SIG-M5 (cell line): Measurements from ENCODE around the gene ALDH1B1.

Source experiments
- DNase-seq: peaks from one replicate; lab custom pipeline; 2025; lab: John Stamatoyannopoulos, UW

The ALDH1B1 gene

GRCh38 chr9:38416461-38416860 lies 24.0 kb downstream of the ALDH1B1 start:
- DNase-seq = no peak

DNA sequence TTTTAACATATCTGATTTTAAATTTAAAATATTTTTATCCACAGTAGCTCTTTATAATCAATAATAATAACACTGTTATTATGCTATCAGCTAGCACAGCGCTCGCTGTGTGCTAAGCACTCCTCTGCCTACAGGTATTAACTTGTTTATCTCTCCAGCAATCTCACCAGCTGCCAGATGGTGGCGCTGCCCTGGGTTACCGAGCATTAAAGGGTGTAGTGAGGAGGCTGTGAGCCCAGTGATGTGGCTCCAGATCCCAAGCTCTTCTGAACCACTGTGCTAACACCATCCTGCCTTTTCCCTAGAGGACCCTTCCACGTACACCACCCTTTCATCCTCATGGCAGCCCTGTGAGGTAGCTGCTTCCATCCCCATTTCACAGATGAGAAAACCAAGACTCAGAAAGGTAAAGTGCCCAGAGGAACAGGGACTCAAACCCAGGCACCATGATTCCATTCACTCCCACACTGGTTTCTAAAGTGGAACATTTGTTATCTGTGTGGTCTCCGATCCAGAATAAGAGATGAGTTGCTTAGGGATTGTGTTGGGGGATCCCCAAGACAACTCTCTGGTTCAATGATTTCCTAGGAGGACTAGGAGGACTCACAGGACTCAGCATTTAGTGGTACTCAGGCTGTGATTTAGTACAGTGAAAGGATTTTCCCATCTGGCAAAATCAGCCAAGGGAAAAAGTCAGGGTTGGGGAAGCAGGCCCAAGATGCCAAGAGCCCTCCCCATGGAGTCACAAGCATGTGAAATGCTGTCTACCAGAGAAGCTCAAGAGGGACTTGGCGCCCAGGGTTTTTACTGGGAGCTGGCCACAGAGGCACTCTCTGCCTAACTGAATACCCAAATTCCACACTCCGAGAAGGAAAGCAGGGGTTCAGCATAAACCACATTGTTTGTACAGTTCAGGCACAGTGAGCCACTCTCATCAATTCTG lies 24.8 kb downstream of the ALDH1B1 start:
- DNase-seq = no peak

- DNase-seq = no peak
These were observed 25.9 kb downstream of the ALDH1B1 start for GRCh38 chr9:38418366-38418765.

DNA sequence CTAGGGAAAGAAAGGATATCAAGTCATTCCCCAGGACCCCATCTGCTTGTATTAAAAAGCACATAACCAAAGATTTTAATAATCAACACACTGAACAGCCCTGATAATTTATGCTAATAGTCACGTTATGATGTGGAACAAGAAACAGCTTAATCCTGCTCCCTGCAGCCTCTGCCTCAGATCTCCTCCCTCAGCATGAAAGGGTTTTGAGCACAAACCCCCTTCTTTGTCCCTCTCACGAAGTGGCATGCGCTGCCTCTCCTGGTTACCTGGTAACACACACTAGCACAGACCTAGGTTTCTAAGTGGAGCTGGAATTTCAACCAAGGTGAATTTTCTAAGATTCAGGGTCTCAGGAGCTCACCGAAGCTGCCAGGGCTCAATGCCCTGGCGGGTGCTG lies 26.7 kb downstream of the ALDH1B1 start:
- DNase-seq = no peak

GRCh38 chr9:38421498-38422211 lies 29.2 kb downstream of the ALDH1B1 start:
- no peak for DNase-seq

GRCh38 chr9:38422555-38423260 lies 30.2 kb downstream of the ALDH1B1 start:
- no peak for DNase-seq

DNA sequence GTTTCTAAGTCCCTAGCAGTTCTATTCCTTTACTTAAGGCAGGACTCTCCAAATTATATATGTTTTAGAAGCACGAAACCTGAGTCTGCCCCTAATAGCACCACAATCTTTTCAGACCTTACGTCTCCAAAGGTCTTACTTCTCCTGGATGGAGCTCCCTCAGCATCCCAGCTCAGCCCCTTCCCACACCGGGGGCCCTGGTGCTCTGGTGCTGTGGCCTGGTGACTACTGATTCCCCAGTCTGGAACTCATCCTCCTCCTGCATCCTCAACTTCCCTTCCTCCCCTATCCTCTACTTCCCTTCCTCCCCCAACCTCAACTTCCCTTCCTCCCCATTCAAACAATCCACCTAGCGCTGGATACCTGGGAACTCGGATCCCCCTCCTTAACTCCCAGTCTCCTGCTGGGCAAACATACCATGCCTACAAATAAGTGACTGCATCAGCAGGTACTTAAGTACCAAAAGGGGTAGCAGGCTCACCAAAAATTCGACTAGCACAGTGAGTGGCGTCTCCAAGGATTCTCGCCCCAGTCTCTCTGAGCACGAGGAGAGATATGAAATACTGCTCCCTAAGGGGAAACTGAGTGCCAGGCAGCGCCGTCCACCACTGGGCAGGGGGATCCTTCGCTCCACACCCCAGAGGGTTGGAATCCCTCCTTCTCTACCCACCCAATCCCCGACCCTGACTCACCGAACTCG lies 30.9 kb downstream of the ALDH1B1 start:
- no peak for DNase-seq

DNA sequence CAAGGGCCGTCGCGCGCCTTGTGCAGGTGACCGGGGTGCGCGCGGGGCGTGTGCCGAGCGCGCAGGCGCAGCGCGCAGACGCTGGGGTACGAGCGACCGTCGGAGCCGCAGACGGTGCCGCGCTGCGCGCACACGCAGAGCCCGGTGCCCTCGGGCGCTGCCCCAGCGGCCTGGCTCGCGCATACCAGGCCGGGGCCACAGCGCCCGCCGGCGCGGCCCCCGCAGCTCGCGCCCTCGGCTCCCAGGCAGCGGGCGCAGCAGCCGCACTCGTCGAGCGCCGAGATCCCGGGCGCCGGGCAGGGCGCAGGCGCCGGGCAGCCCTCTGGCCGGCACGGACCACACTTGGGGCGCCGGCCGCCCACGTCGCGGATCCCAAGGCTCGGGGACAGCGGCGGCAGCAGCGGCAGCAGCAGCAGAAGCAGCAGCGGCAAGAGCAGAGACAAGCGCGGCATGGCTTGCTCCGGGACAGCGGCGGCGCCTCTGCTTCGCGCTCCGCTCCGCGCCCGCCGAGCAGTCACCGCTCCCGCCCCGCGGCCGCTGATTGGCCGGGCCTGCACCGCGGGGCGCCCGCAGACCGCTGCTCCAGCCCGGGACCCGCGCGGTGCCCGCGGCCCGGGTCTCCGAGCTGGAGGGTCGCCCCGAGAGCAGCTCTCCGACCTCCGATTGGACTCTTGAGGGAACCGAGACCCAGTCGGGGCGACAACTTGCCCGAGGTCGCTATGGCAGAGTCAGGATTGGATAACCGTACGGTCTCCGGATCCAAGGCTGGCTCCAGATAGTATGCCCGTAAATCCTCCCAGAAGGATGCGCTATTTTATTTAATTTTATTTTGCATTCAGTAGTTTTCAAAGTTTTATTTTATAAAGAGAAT lies 31.7 kb downstream of the ALDH1B1 start, which contains the start of gene IGFBPL1:
TSS of gene IGFBPL1 (minus strand) at position 482 of the 871 bp plus-strand sequence. CDS start at position 452, 30 bp downstream.
- no peak for DNase-seq

DNA sequence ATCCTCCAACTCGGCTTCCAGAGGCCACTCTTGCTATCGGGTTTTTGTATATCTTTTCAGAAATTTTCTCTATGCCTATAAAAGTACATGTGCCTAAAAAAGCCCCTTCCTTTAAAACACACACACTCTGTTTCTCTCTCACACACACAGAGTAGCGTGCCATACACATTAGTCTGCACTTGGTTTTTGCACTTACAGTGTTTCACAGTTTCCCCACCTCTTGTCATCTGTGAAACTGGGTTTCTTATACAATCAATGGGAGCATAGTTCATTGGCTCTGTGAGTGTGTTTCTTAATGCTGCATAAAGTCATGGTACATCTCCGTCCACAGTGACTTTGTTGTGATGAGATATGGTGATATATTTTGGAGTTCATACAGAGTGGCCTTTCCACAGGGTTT lies 32.4 kb downstream of the ALDH1B1 start:
- no peak for DNase-seq

DNA sequence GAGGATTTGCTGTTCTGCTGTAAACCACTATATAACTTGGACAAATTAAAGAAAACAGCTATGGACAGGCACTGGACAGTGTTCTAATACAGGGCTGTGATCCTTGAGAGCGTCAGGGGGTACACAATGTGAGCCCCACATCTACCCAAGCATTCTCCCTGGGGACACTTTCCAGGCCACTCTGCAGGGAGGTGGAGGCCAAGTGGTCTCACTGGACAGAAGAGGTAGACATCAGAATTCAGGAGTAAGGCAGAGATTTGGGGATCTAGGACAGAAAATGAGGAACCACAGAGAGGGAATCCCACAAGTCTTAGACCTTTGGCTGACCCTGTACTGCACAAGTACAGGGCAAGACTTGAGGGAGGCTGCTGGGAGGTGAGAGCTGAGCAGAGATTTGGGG lies 35.6 kb downstream of the ALDH1B1 start:
- no peak for DNase-seq

DNA sequence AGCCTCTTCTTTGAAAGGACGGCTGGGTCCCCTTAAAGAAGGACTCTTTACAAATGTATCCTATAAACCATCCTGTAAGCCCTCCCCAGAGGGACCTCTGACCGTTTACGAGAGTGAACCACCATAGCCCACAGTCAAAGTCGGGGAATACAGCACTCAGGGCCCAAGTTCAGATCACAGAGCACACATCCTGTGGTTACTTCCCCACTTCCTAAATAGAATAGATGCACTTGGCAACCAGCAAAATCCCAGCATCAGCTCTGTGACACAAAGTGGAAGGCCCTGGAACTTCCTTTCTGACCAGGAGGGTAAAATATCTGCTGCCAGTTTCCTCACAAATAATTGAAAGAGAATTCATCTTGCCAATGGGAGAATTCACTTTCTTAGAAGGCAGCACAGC lies 38.6 kb downstream of the ALDH1B1 start:
- DNase-seq = no peak

DNA sequence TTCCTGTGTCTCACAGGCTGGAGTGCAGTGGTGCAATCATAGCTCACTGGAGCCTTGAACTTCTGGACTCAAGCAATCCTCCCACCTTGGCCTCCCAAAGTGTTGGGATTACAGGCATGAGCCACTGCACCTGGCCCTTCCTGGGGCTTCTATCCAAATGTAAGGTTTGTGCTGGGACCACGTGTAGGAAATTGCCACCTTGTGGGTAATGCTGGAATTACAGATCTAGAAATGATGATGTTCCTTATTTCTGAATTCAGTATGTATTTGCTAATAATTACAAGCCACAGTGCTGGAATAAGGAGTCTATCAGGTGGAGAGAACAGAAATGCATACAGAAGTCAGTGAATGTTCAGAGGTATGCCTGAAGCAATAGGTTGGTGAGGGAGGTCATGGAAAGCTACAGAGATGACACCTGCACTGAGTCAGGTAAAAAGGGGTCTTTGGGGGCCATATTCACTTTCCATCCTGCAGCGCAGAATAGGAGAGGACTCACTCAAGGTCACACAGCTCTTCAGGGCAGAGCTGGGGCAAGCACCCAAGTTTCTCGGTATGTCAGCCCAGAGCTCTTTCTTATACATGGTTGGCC lies 40.5 kb downstream of the ALDH1B1 start:
- no peak for DNase-seq

GRCh38 chr9:38434365-38434764 lies 41.9 kb downstream of the ALDH1B1 start:
- DNase-seq = no peak

DNA sequence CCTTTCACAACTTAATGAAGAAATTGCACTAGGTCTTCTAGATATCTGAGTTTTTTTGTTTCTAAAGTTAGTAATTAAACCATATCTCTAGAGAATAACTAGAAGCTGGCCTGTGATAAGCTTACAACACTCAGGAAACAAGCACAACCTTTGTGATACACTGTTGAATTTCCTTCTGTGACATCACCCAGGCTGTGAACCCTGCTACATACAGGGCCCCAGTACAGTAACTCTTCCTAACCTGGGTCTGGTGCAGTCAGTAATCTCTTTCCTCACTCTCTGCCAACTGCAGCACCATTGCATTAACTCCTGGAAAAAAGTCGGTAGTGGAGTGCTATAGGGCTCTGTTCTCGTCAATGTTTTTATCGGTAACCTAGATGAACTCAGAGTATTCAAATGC lies 42.4 kb downstream of the ALDH1B1 start:
- no peak for DNase-seq

DNA sequence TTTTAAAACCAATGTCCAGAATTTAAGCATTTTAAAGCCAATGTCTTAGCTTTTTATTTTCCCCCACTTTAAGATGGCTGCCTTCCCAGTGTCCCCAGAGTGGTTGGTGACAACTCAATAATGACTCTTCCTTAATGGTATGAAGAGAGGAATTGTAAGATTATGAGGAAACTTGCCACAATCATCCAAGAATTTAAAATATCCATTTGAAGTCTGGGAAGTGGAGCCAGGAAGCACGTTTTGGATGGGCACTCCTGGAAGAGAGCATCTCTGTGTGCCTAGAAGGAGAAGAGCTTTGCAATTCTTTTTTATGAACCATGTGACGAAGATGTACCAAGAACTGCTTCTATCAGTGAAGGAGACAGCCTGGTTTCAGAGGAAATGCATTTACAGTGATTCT lies 43.0 kb downstream of the ALDH1B1 start:
- DNase-seq = no peak

- DNase-seq = no peak
These were observed 44.2 kb downstream of the ALDH1B1 start for GRCh38 chr9:38436708-38437107.

DNA sequence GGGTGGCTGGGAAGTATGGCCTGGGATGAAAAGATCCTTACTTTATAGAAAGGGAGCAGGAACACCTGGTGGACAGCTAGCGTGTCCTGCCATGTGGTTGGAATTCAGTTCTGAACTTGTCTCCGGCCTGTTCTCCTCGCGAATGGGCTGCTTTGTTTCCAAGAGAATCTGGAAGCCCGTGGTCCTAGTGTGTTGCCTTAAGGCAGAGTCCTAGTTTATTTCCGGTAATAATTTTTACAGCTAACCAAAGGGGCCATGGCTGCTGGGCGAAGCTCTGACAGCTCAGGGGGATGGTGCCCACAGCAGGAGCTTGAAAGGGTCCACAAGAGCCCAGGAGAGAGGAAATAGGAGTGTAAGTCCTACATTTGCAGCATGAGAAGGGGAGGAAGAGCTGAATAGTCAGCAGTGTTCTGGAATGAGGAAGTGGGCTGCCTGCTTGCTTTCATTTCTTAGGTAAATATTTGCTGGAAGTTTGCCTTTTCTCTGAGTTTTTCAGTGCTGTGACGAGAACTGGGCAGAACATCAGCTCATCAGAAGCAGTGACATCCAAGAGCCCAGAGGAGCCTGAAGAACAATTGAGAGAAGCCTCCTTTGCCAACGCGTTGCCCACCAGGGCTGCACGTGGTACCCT lies 44.8 kb downstream of the ALDH1B1 start:
- no peak for DNase-seq

- no peak for DNase-seq
These were observed 46.9 kb downstream of the ALDH1B1 start for GRCh38 chr9:38439291-38439915.

GRCh38 chr9:38439916-38440301 lies 47.4 kb downstream of the ALDH1B1 start:
- no peak for DNase-seq

DNA sequence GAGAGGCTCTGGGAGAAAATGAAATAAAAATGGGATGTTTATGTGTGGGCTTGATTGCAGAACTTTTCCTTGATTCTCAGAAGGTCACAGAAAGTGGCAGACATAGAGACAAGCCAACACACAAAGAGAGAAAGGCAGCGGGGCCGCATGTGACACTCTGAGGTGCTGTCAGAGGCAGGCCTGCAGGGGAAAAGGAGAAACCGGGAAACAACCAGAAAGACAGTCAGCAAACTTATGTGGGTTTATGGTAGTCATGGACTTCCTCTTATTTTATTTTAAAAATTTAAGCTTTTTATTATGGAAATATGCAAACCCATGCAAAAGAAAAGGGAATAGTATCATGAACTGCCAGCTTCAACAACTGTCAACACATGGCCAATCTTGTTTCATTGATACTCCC lies 48.0 kb downstream of the ALDH1B1 start:
- no peak for DNase-seq
